Endothelial cell of coronary artery (primary cell): ENCODE data around the gene BBX. TPM values are rescaled to one million over a fixed set of nuclear protein-coding genes. Genes with fewer than 3 reads are reported as not detected.

Experiments used
- total RNA-seq: library from RNA; depleted of rRNA; stranded (reverse); fragments of >200 nt; gene quantifications from 2 replicates; pipeline ENCODE4 v1.2.3, GENCODE V29; 2014

BBX gene
- total RNA-seq, result 43.8 and 62.3 TPM in 2 replicates

GRCh38 chr3:107522510-107523288, at the start of gene BBX:
Gene BBX (plus strand): TSS chr3:107522962. CDS start chr3:107710461, 187,499 bp downstream.

Other genes starting within 250 kb of the BBX start
- not detected in 2 replicates for gene CCDC54, start 145.5 kb upstream of the BBX start, total RNA-seq